T-cell (primary cell): ENCODE results near the gene FOXR1. TPM values are rescaled to one million over a fixed set of nuclear protein-coding genes. Genes with fewer than 3 reads are reported as not detected.

Source experiments
- ATAC-seq, 4 experiments: fragments of 200-7000 bp in 3 of 4; fragments of 150-1000 bp in 1 of 4; cut with Tn5 transposase; replicated peaks in 1 of 4; 1 replicate in 3 of 4; 2 replicates in 1 of 4; pipeline ENCODE4 v1.10.0; 2021; ENCODE audit warnings: moderate library complexity in 3 of 4, mild to moderate bottlenecking in 2 of 4, moderate number of reproducible peaks in 1 of 4
- CTCF ChIA-PET, 2 donors: fragments of 300-600 bp; sonication (Branson Sonifier 250); formaldehyde crosslinking; loops; one replicate each; lab custom pipeline; 2022; ENCODE audit warnings: antibody characterized with exemption in 2 of 2; lab: Charles Lee
- POLR2A ChIA-PET, 2 donors: fragments of 300-600 bp; sonication (Branson Sonifier 250); formaldehyde crosslinking; loops; one replicate each; lab custom pipeline; 2022; ENCODE audit warnings: antibody characterized with exemption in 2 of 2; lab: Charles Lee
- DNase-seq, 35 experiments: peaks; one replicate each; pipeline versions ENCODE4 v3.0.0 to v3.0.0-alpha.2; 2013 to 2023
- H3K27ac ChIP-seq: one replicate; pipeline ENCODE4 v1.5.1; 2013; ENCODE audit warnings: low read length
- H3K27me3 ChIP-seq, 2 experiments: replicated peaks in 1 of 2; 1 replicate in 1 of 2; 2 replicates in 1 of 2; pipeline versions ENCODE4 v1.6.1 to v1.7.0; 2013; ENCODE audit warnings: low read length in 1 of 2, mixed read lengths in 1 of 2; ENCODE audit not compliant: control insufficient read depth in 2 of 2, insufficient read depth in 2 of 2; ENCODE audit errors: extremely low read depth in 1 of 2
- H3K36me3 ChIP-seq, 2 donors: 1 replicate in 1 of 2; 2 replicates in 1 of 2; pipeline versions ENCODE4 v1.6.1 to v1.7.0; 2013; ENCODE audit warnings: low read length in 1 of 2; ENCODE audit not compliant: control insufficient read depth in 2 of 2, insufficient read depth in 1 of 2; ENCODE audit errors: extremely low read depth in 1 of 2
- H3K4me1 ChIP-seq, 2 experiments: 1 replicate in 1 of 2; 2 replicates in 1 of 2; pipeline versions ENCODE4 v1.6.1 to v1.7.0; 2013; ENCODE audit warnings: low read length in 2 of 2, mixed read lengths in 1 of 2; ENCODE audit not compliant: insufficient read depth in 2 of 2, control insufficient read depth in 1 of 2; ENCODE audit errors: extremely low read depth in 1 of 2
- H3K4me3 ChIP-seq, 2 donors: 1 replicate in 1 of 2; 2 replicates in 1 of 2; pipeline versions ENCODE4 v1.5.1 to v1.7.0; 2013; ENCODE audit warnings: mild to moderate bottlenecking in 2 of 2, low read length in 1 of 2, moderate library complexity in 1 of 2; ENCODE audit not compliant: control insufficient read depth in 1 of 2; ENCODE audit errors: extremely low read depth in 1 of 2
- H3K9me3 ChIP-seq: 2 replicates; pipeline ENCODE4 v1.7.0; 2013
- H3K27ac Mint-ChIP-seq, 2 donors: one replicate each; pipeline ENCODE4 v1.8.0; 2020 to 2021; ENCODE audit warnings: mild to moderate bottlenecking in 2 of 2, mixed read lengths in 2 of 2
- H3K27me3 Mint-ChIP-seq, 2 donors: one replicate each; pipeline ENCODE4 v1.8.0; 2021 to 2022; ENCODE audit warnings: mixed read lengths in 2 of 2
- H3K36me3 Mint-ChIP-seq: one replicate; pipeline ENCODE4 v1.8.0; 2021; ENCODE audit warnings: mixed read lengths
- H3K4me1 Mint-ChIP-seq, 3 donors: one replicate each; pipeline ENCODE4 v1.8.0; 2020 to 2022; ENCODE audit warnings: mixed read lengths in 3 of 3, mild to moderate bottlenecking in 1 of 3
- H3K4me3 Mint-ChIP-seq, 3 donors: one replicate each; pipeline ENCODE4 v1.8.0; 2020 to 2022; ENCODE audit warnings: mild to moderate bottlenecking in 3 of 3, mixed read lengths in 3 of 3, moderate library complexity in 3 of 3
- H3K9me3 Mint-ChIP-seq, 3 donors: one replicate each; pipeline ENCODE4 v1.8.0; 2020 to 2022; ENCODE audit warnings: mixed read lengths in 3 of 3
- WGBS: methylation state at CpG from one replicate; pipeline ENCODE4 v1.1.5; 2013; ENCODE audit warnings: missing lambda C conversion rate; ENCODE audit not compliant: insufficient coverage; 5-methylcytosine and 5-hydroxymethylcytosine counted together
- total RNA-seq, 35 experiments: library from RNA in 6 of 35; stranded (reverse) in 6 of 35; fragments of 120-200 nt in 1 of 35; gene quantifications; one replicate each; pipeline versions ENCODE4 v1.2.1 to v1.2.4 and lab custom pipeline; 2013 to 2026

FOXR1 gene
- total RNA-seq, 5 donors from 2014 or later (not counting 1 experiment from before 2014, with no cell fraction given): not detected

DNA sequence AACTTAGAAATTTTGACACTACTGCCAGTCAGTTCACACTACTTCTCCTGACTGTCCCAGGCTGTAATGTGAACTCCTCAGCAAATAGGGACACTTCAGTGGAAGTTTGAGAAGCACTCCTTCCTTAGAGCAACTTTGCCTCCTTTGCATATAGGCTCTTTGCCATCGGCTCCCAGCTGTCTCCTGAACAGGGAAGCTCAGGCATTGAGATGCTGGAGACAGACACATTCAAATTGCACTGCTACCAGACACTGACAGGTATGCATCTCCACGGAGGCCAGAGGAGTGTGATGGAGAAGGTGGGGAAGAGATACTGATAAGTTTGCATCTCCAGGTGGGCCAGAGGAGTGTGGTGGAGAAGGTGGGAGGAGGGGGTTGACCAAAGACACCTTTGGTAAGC is 48.4 kb downstream of the FOXR1 start:
- peaks cover 34% of the 10 kb centered on the region for H3K36me3 Mint-ChIP-seq

DNA sequence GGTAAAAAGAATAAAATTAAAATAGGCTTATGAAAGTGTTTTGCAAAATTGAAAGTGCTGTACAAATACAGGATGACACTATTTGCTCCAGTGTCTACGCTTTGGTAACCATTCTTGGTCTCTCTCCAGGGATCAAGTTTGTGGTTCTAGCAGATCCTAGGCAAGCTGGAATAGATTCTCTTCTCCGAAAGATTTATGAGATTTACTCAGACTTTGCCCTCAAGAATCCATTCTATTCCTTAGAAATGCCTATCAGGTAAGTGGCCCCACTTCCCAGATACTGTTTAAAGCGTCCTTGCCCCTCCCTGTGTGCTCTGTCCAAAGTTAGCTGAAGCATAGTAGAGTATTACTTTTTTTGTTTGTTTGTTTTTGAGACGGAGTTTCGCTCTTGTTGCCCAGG is 50.1 kb downstream of the FOXR1 start:
- ChIA-PET POLR2A (interaction anchor here in 1 of 2 donors (0.6 kb wide), 1 partner anchor 264 kb away, joined by 3 read pairs; no protein-coding TSS in a partner anchor), CTCF (no interaction called here)
- Mint-ChIP-seq H3K4me3 (peak overlapping the region in 2 of 3 donors; percentile 34 to 99), H3K4me1 (peaks cover 45 to 69% (median 55%) of the 10 kb centered on the region in 3 donors), H3K27ac (peak overlapping the region in 1 of 2 donors; percentile 17), H3K9me3 (no peaks in the 10 kb centered on the region), H3K36me3 (peaks cover 32% of the 10 kb centered on the region), H3K27me3 (no peaks in the 10 kb centered on the region)
- WGBS: 92% methylated on average over 3 of the region's 5 CpGs
- H3K9me3 ChIP-seq: no peaks in the 10 kb centered on the region
- peaks cover 15 to 41% of the 10 kb centered on the region in 2 experiments for H3K4me1 ChIP-seq
- no peak for DNase-seq
- no peak overlapping the region for H3K27ac ChIP-seq
- H3K27me3 ChIP-seq: no peaks in the 10 kb centered on the region
- peaks cover 5 to 65% of the 10 kb centered on the region in 2 donors for H3K36me3 ChIP-seq
- no peak for ATAC-seq
- no peak overlapping the region for H3K4me3 ChIP-seq

More for the DNA sequence above, 48.4 kb downstream of the FOXR1 start:
- CTCF ChIA-PET: no interaction called here
- H3K27ac ChIP-seq: peak overlapping the region; percentile 96
- H3K9me3 ChIP-seq: no peaks in the 10 kb centered on the region
- POLR2A ChIA-PET: interaction anchor here in 1 of 2 donors (0.5 to 1.8 kb wide), 3 partner anchors 14 to 23 kb away, joined by 4 to 9 read pairs (median 4); no protein-coding TSS in a partner anchor
- peak overlapping the region; percentile 96 to 99 (median 99) for H3K4me3 Mint-ChIP-seq
- H3K4me3 ChIP-seq: no peak overlapping the region
- ATAC-seq (no peak), DNase-seq (no peak)
- H3K27ac Mint-ChIP-seq: peak overlapping the region; percentile 100
- WGBS: 33% methylated on average over 1 of the region's 2 CpGs
- no peaks in the 10 kb centered on the region for H3K27me3 Mint-ChIP-seq
- H3K4me1 ChIP-seq: peaks cover 15 to 51% of the 10 kb centered on the region in 2 experiments
- H3K4me1 Mint-ChIP-seq: peaks cover 61 to 82% (median 68%) of the 10 kb centered on the region in 3 donors
- no peaks in the 10 kb centered on the region for H3K27me3 ChIP-seq
- H3K9me3 Mint-ChIP-seq: no peaks in the 10 kb centered on the region
- H3K36me3 ChIP-seq: peaks cover under 1 to 66% of the 10 kb centered on the region in 2 donors

DNA sequence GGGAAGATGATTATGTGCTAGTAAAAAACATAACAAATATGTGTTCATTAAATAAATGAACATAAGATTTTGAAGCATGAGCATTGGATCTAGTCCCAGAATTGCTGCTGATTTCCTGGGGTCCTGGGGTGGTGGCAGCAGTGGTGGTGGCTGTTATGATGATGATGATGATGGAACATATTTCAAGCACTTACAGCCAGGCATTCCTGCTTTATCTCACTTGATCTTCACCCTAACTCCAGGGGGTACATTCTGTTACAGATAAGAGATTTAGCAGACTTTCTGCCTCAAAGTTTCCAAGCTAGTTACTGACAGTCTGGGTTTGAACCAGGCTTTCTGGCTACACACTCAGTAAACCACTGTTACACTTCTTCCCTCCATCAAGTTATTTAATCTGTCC is 52.2 kb downstream of the FOXR1 start:
- ChIA-PET CTCF (no interaction called here), POLR2A (interaction anchor here in 1 of 2 donors (1.2 kb wide), 1 partner anchor 353 kb away, joined by 3 read pairs; no protein-coding TSS in a partner anchor)
- no peak for ATAC-seq

DNA sequence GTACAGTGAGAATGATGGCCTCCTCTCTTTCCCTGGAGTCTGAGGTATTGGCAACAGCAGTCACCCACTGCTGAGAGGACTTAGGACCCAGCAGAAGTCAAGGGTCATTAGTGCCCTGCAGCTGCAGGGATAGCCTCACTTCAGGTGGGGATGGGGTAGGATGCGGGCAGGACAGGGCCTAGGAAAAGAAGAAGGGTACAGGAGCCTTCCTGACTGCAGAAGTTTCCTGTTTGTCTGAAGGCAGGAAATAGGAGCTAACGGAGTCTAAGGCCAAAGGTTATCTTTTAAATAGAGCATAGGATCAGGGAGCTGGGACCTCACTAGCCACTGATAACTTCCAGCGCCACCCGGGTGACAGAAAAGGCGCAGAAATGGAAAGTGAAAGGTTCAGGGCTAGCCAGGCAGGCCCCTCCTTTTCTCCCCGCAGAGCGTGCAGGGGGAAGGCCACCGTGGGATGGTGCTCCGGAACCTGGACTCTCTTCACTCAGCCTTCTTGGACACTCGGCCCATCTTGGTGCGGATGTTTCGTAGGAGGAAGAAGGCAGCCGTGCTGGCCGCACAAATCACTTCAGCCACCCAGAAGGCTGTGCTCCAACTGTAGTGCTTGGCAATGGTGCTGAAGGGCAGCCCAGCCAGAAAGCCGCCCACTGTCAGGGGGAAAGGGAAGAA is 53.0 kb downstream of the FOXR1 start:
- Mint-ChIP-seq H3K27ac (peak overlapping the region; percentile 65 to 75), H3K36me3 (peaks cover 32% of the 10 kb centered on the region), H3K4me3 (no peak overlapping the region), H3K4me1 (peaks cover 37 to 60% (median 53%) of the 10 kb centered on the region in 3 donors), H3K27me3 (no peaks in the 10 kb centered on the region), H3K9me3 (no peaks in the 10 kb centered on the region)
- no peak for DNase-seq
- ChIA-PET POLR2A (interaction anchor here (0.5 to 1.2 kb wide), 2 partner anchors 27 to 354 kb away, joined by 3 read pairs; partner anchors contain the start of gene CENATAC (in 1 of the 2)), CTCF (no interaction called here)
- 91% methylated on average over 11 of the region's 15 CpGs for WGBS
- H3K4me3 ChIP-seq: no peak overlapping the region
- ATAC-seq: no peak
- peaks cover 6 to 42% of the 10 kb centered on the region in 2 experiments for H3K4me1 ChIP-seq
- peaks cover 5 to 61% of the 10 kb centered on the region in 2 donors for H3K36me3 ChIP-seq
- H3K9me3 ChIP-seq: no peaks in the 10 kb centered on the region
- H3K27me3 ChIP-seq: no peaks in the 10 kb centered on the region
- no peak overlapping the region for H3K27ac ChIP-seq

More for the DNA sequence above, 52.2 kb downstream of the FOXR1 start:
- no peaks in the 10 kb centered on the region for H3K9me3 Mint-ChIP-seq
- H3K36me3 Mint-ChIP-seq: peaks cover 32% of the 10 kb centered on the region
- Histone ChIP-seq H3K27me3 (no peaks in the 10 kb centered on the region), H3K4me1 (peaks cover 6 to 40% of the 10 kb centered on the region in 2 experiments), H3K36me3 (peaks cover 5 to 61% of the 10 kb centered on the region in 2 donors), H3K27ac (no peak overlapping the region), H3K4me3 (no peak overlapping the region), H3K9me3 (no peaks in the 10 kb centered on the region)
- H3K27me3 Mint-ChIP-seq: no peaks in the 10 kb centered on the region
- H3K4me3 Mint-ChIP-seq: no peak overlapping the region
- H3K4me1 Mint-ChIP-seq: peaks cover 33 to 55% (median 47%) of the 10 kb centered on the region in 3 donors
- DNase-seq: no peak
- H3K27ac Mint-ChIP-seq: peak overlapping the region; percentile 6 to 35

DNA sequence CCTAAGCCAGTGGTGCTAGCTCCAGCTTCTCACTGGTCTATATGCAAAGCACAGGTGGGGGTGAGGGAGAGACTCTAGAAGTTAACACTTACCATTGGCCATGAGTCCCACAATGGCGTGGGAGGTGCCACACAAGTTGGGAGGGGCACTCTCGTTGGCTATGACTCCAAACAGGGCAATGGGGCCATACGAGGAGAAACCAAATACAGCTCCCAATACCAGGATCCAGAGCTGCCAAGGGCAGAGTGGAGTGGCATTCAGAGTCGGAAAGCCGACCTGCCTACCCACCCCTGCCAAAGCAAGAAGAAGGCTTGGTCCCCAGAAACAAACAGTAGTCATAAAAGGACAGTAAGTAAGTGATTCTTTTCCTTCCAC is 53.5 kb downstream of the FOXR1 start:
- Histone ChIP-seq H3K36me3 (peaks cover 5 to 59% of the 10 kb centered on the region in 2 donors), H3K27ac (no peak overlapping the region), H3K27me3 (no peaks in the 10 kb centered on the region), H3K4me1 (peaks cover 1 to 42% of the 10 kb centered on the region in 2 experiments), H3K9me3 (no peaks in the 10 kb centered on the region), H3K4me3 (no peak overlapping the region)
- CTCF ChIA-PET: no interaction called here
- Mint-ChIP-seq H3K4me3 (no peak overlapping the region), H3K27me3 (no peaks in the 10 kb centered on the region), H3K4me1 (peaks cover 37 to 59% (median 52%) of the 10 kb centered on the region in 3 donors), H3K27ac (peak overlapping the region in 1 of 2 donors; percentile 75), H3K9me3 (no peaks in the 10 kb centered on the region), H3K36me3 (peaks cover 30% of the 10 kb centered on the region)
- DNase-seq (no peak), ATAC-seq (no peak)
- WGBS: no CpG with 5 or more reads among the region's 5 CpGs
- POLR2A ChIA-PET: interaction anchor here in 1 of 2 donors (0.5 kb wide), 1 partner anchor 27 kb away, joined by 3 read pairs; the partner anchor contains the start of gene CENATAC

DNA sequence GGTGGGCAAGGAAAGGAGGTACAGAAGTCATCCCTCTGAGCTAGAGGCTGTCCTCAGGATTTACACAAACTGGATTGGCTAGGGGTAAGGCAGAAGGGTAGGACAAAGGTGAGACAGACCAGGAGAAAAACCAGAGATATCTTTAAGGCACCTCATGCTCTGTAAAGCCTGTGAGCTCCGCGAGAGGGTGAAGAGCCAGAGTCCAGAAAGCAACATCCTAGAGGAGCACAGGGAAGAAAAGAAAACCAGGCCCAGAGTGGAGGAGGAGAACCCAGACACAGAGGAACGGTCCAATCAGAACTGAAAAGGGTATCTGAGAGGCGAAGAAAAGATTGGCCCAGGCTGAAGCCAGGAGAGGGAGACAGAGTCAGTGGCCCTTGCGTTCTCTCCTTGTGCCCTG is 54.0 kb downstream of the FOXR1 start:
- H3K4me1 ChIP-seq: peaks cover 0 to 38% of the 10 kb centered on the region in 2 experiments
- 93% methylated on average over 4 of the region's 5 CpGs for WGBS
- Mint-ChIP-seq H3K36me3 (peaks cover 29% of the 10 kb centered on the region), H3K4me3 (no peak overlapping the region), H3K27me3 (no peaks in the 10 kb centered on the region), H3K27ac (peak overlapping the region; percentile 34), H3K9me3 (no peaks in the 10 kb centered on the region), H3K4me1 (peaks cover 35 to 55% (median 48%) of the 10 kb centered on the region in 3 donors)
- no peaks in the 10 kb centered on the region for H3K27me3 ChIP-seq
- H3K27ac ChIP-seq: no peak overlapping the region
- H3K4me3 ChIP-seq: no peak overlapping the region
- peaks cover 5 to 55% of the 10 kb centered on the region in 2 donors for H3K36me3 ChIP-seq
- ATAC-seq (no peak), DNase-seq (no peak)
- POLR2A ChIA-PET: no interaction called here
- H3K9me3 ChIP-seq: no peaks in the 10 kb centered on the region
- CTCF ChIA-PET: no interaction called here
